Osteoblast (primary cell): ENCODE data around the gene FOXE3. TPM values are rescaled to one million over a fixed set of nuclear protein-coding genes. Genes with fewer than 3 reads are reported as not detected.

Experiments
- DNase-seq: peaks from one replicate; pipeline ENCODE4 v3.0.0; 2011; ENCODE audit warnings: low spot score, mixed read lengths; ENCODE audit not compliant: insufficient read length; ENCODE audit errors: missing footprints
- H2AFZ ChIP-seq: 2 replicates; pipeline ENCODE4 v1.6.0; 2011; ENCODE audit warnings: mild to moderate bottlenecking, low read length
- H3K27ac ChIP-seq: 2 replicates; pipeline ENCODE4 v1.5.1; 2011; ENCODE audit warnings: mild to moderate bottlenecking, low read depth, low read length, moderate library complexity
- H3K27me3 ChIP-seq: 2 replicates; pipeline ENCODE4 v1.6.0; 2012; ENCODE audit warnings: mild to moderate bottlenecking, control low read depth, inconsistent platforms, low read length, moderate library complexity; ENCODE audit not compliant: insufficient read depth
- H3K36me3 ChIP-seq: 2 replicates; pipeline ENCODE4 v1.5.1; 2011; ENCODE audit warnings: mild to moderate bottlenecking, low read length, control low read depth, moderate library complexity; ENCODE audit not compliant: insufficient read depth
- H3K4me1 ChIP-seq: 2 replicates; pipeline ENCODE4 v1.5.1; 2011; ENCODE audit warnings: mild to moderate bottlenecking, low read length, control low read depth, moderate library complexity; ENCODE audit not compliant: insufficient read depth
- H3K4me2 ChIP-seq: 2 replicates; pipeline ENCODE4 v1.6.0; 2011; ENCODE audit warnings: mild to moderate bottlenecking, low read length; ENCODE audit not compliant: insufficient read depth
- H3K4me3 ChIP-seq: fragments of 200-600 bp; sonication (generic); 3 replicates; pipeline ENCODE4 v1.5.1; 2012; ENCODE audit warnings: mild to moderate bottlenecking, low read length, inconsistent platforms; ENCODE audit not compliant: insufficient read depth
- H3K79me2 ChIP-seq: 2 replicates; pipeline ENCODE4 v1.6.0; 2012; ENCODE audit warnings: mild to moderate bottlenecking, low read length, control low read depth, inconsistent platforms; ENCODE audit not compliant: insufficient read depth
- H3K9me3 ChIP-seq: 2 replicates; pipeline ENCODE4 v1.5.1; 2011; ENCODE audit warnings: low read depth, low read length, control low read depth
- H4K20me1 ChIP-seq: 2 replicates; pipeline ENCODE4 v1.6.0; 2012; ENCODE audit warnings: mild to moderate bottlenecking, low read length, control low read depth; ENCODE audit not compliant: insufficient read depth
- total RNA-seq: library from RNA; depleted of rRNA; stranded (reverse); fragments of >200 nt; gene quantifications from 2 replicates; pipeline ENCODE4 v1.2.3, GENCODE V29; 2012
- TF ChIP-seq, protein P1 (sequence below): IDR thresholded peaks from 2 replicates; pipeline ENCODE4 v1.5.1; 2011; ENCODE audit warnings: mild to moderate bottlenecking, low read depth, low read length, moderate library complexity; ENCODE audit errors: extremely low read depth

The FOXE3 gene
- total RNA-seq, 1 donor: not detected

DNA sequence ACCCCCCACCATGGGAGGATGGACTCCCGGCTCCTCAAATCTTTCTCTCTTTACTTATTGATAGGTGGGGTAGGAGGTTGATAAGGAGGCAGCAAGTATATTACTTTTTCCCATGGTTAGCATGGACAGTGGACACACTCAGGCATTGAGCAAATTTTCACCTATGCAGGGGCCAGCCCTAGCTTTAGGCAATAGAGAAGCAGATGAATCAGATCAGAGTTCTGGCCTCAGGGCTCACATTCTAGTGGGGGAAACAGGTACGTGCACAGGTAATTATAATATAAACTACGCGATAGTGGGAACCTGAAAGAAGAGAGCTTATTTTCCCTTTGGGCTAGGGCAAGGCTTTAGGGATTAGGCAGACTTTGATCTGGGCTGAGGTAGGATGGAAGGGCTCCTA is 13.5 kb upstream of the FOXE3 start:
- no peak overlapping the region for H3K4me2 ChIP-seq
- TF ChIP-seq, protein P1, sequence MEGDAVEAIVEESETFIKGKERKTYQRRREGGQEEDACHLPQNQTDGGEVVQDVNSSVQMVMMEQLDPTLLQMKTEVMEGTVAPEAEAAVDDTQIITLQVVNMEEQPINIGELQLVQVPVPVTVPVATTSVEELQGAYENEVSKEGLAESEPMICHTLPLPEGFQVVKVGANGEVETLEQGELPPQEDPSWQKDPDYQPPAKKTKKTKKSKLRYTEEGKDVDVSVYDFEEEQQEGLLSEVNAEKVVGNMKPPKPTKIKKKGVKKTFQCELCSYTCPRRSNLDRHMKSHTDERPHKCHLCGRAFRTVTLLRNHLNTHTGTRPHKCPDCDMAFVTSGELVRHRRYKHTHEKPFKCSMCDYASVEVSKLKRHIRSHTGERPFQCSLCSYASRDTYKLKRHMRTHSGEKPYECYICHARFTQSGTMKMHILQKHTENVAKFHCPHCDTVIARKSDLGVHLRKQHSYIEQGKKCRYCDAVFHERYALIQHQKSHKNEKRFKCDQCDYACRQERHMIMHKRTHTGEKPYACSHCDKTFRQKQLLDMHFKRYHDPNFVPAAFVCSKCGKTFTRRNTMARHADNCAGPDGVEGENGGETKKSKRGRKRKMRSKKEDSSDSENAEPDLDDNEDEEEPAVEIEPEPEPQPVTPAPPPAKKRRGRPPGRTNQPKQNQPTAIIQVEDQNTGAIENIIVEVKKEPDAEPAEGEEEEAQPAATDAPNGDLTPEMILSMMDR: no peak
- no peak overlapping the region for H2AFZ ChIP-seq
- H3K27ac ChIP-seq: no peak overlapping the region
- H3K4me1 ChIP-seq: peaks cover 7% of the 10 kb centered on the region
- H3K9me3 ChIP-seq: no peaks in the 10 kb centered on the region
- DNase-seq: no peak
- no peaks in the 10 kb centered on the region for H3K36me3 ChIP-seq
- H3K27me3 ChIP-seq: peaks cover 4% of the 10 kb centered on the region
- H3K4me3 ChIP-seq: no peak overlapping the region
- no peaks in the 10 kb centered on the region for H4K20me1 ChIP-seq
- H3K79me2 ChIP-seq: no peaks in the 10 kb centered on the region

DNA sequence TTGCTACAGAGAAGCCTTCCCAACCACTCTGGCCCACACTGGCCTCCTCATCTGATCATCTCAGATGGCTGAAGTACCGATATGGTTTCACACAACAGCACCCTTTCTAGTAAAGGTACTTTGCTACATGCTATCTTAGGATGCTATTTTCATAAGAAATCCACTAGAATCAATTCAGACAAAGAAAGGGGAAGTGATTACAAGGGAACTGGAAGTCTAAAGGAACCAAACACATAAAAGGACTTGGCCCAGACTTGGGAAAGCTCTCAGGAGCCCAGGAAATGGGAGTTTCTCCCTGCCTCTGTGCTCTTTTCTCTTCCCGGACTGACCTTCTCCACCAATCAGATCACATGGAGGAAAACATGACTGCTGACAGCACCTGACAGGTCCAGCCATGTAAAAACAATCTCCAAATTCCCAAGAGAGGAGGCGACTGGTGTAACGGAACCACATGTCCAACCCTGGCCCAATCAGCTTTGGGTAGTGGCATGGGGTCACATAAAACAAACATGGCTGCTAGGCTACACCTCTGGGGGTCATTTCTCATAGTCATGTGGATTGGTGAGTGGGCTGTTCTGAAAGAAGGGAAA is 12.7 kb upstream of the FOXE3 start:
- Histone ChIP-seq H4K20me1 (no peaks in the 10 kb centered on the region), H3K9me3 (no peaks in the 10 kb centered on the region), H3K4me2 (no peak overlapping the region), H3K36me3 (no peaks in the 10 kb centered on the region), H2AFZ (no peak overlapping the region), H3K79me2 (no peaks in the 10 kb centered on the region), H3K4me1 (peaks cover 15% of the 10 kb centered on the region), H3K27ac (no peak overlapping the region), H3K4me3 (no peak overlapping the region), H3K27me3 (peaks cover 4% of the 10 kb centered on the region)
- no peak for DNase-seq
- TF ChIP-seq, protein P1: no peak

GRCh38 chr1:47405697-47406096 is 10.4 kb upstream of the FOXE3 start:
- H3K27me3 ChIP-seq: peaks cover 4% of the 10 kb centered on the region
- H3K79me2 ChIP-seq: no peaks in the 10 kb centered on the region
- no peak overlapping the region for H3K4me3 ChIP-seq
- H3K36me3 ChIP-seq: no peaks in the 10 kb centered on the region
- TF ChIP-seq, protein P1: no peak
- H3K9me3 ChIP-seq: no peaks in the 10 kb centered on the region
- H4K20me1 ChIP-seq: no peaks in the 10 kb centered on the region
- H3K4me2 ChIP-seq: no peak overlapping the region
- H3K27ac ChIP-seq: no peak overlapping the region
- peak; percentile 65 for DNase-seq
- H2AFZ ChIP-seq: no peak overlapping the region
- peaks cover 37% of the 10 kb centered on the region for H3K4me1 ChIP-seq

DNA sequence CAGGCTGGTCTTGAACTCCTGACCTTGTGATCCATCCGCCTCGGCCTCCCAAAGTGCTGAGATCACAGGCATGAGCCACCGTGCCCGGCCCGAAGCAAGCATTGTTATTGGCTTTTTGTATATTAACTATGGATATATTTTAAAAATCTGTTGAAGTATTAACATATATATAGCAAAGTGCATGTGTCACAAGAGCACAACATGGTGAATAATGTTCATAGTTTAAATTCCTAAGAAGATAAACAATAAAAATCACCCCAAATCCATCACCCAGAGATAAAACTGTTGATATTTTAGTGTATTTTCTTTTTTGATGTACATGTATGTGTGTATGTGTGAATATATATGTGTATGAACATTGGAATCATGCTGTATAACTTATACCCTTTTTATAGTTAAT is 9.1 kb upstream of the FOXE3 start:
- Histone ChIP-seq H3K9me3 (no peaks in the 10 kb centered on the region), H3K79me2 (no peaks in the 10 kb centered on the region), H4K20me1 (no peaks in the 10 kb centered on the region), H3K36me3 (no peaks in the 10 kb centered on the region), H2AFZ (no peak overlapping the region), H3K4me2 (no peak overlapping the region), H3K4me1 (peaks cover 46% of the 10 kb centered on the region), H3K27ac (no peak overlapping the region), H3K4me3 (no peak overlapping the region), H3K27me3 (no peaks in the 10 kb centered on the region)
- TF ChIP-seq, protein P1: no peak
- DNase-seq: peak; percentile 82
